ENCODE data around the gene MCRIP1. TPM values are rescaled to one million over a fixed set of nuclear protein-coding genes. Genes with fewer than 3 reads are reported as not detected.

The MCRIP1 gene
- total RNA-seq, 1 experiment from 2014 or later: 115 TPM

DNA sequence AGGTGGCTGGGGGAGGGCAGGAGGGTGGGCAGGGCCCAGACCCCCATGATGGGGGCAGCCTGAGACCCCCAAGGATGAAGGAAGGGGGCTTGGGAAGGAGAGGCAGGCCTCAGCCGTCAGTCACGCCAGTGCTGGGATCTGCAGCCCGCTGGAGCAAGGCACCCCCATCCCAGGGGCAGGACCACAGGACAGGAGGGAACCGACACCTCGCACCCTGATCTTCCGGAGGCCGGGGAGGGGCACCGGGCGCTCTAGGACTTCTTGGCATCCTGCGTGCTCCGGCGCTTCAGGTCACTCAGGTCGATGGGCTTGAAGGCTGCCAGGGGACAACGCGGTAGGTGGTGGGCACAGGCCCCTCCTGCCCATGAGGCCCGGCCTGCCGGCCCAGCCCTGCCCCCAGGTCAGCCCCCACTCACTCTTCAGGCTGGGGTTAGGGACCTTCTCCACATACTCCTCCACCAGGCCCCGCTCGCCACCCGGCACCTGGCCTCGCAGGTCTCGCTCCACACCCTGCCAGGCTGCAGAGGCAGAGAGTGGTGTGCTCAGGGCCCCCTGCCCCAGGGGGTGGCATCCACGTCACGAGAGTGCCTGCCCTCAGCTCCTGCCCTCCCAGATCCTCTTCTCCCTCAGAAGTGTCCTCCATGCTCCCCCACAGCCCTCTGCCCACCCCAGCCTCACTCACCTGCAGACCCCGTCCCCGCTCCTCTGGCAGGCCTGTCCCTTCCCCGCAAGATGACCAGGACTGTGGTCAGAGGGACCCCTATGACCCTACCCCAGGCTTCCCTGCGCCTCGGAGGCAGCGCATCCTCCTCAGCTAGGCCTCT is 9.9 kb downstream of the MCRIP1 start:
- H3K27ac ChIP-seq (ENCODE audit: low read length): no peak overlapping the region
- DNase-seq (ENCODE audit: low read depth, low spot score): no peak
- BruUV-seq (replicated peaks): no TSS peak
- ATAC-seq: no peak
- TF ChIP-seq, protein P1, sequence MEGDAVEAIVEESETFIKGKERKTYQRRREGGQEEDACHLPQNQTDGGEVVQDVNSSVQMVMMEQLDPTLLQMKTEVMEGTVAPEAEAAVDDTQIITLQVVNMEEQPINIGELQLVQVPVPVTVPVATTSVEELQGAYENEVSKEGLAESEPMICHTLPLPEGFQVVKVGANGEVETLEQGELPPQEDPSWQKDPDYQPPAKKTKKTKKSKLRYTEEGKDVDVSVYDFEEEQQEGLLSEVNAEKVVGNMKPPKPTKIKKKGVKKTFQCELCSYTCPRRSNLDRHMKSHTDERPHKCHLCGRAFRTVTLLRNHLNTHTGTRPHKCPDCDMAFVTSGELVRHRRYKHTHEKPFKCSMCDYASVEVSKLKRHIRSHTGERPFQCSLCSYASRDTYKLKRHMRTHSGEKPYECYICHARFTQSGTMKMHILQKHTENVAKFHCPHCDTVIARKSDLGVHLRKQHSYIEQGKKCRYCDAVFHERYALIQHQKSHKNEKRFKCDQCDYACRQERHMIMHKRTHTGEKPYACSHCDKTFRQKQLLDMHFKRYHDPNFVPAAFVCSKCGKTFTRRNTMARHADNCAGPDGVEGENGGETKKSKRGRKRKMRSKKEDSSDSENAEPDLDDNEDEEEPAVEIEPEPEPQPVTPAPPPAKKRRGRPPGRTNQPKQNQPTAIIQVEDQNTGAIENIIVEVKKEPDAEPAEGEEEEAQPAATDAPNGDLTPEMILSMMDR (IDR thresholded peaks at IDR 0.05): no peak
- TF ChIP-seq TCF7L2 (IDR thresholded peaks at IDR 0.05; ENCODE audit: low read depth, low read length) (no peak), SIN3A (IDR thresholded peaks at IDR 0.05; ENCODE audit: borderline replicate concordance, insufficient read depth, low read depth, low read length) (no peak), REST (IDR thresholded peaks at IDR 0.05; ENCODE audit: insufficient read depth in 1 of 2, low read depth in 2 of 2, low read length in 1 of 2) (no peak), POLR2AphosphoS5 (IDR thresholded peaks at IDR 0.05; ENCODE audit: low read depth, low read length) (no peak)
- no peaks in the 10 kb centered on the region for H3K36me3 ChIP-seq (ENCODE audit: control insufficient read depth, insufficient read depth, low read length)
- in situ Hi-C loops (cut with HindIII; ENCODE audit: low pct_unique_long_range_greater_than_20kb, low sequenced_read_pairs) (no loop called here), intact Hi-C loops (cut with micrococcal nuclease; ENCODE audit: unreplicated experiment) (no loop called here)
- no peaks in the 10 kb centered on the region for H3K27me3 ChIP-seq (ENCODE audit: control insufficient read depth, insufficient read depth, low read length)
- H3K4me3 ChIP-seq (ENCODE audit: low read depth in 2 of 2, low read length in 2 of 2): no peak overlapping the region
- POLR2A ChIA-PET: interaction anchor here (0.6 kb wide), 1 partner anchor 105 kb away, joined by 3 read pairs; no protein-coding TSS in a partner anchor
- CTCF ChIA-PET: interaction anchor here (0.6 kb wide), 2 partner anchors 100 to 301 kb away, joined by 10 to 16 read pairs; no protein-coding TSS in a partner anchor
- peaks cover 18% of the 10 kb centered on the region for H3K4me1 ChIP-seq (ENCODE audit: control insufficient read depth, insufficient read depth, low read length)
- H3K9me3 ChIP-seq (ENCODE audit: control insufficient read depth, insufficient read depth, low read depth, low read length): no peaks in the 10 kb centered on the region

DNA sequence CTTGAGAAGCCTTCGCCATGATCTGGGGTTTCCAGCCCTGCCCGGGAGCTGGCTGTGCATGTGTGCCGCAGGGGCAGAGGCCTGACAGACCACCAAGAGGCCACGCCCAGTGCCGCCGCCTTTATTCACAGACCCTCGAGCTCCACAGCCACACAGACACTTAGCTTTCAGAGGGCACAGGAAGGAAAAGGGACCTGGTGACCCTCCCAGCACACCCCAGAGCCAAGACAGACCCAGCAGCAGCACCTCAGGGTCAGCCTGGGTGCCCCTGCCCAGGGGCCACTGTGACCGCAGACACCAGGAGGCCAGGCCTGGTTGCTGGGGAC is 10.8 kb downstream of the MCRIP1 start:
- no peaks in the 10 kb centered on the region for H3K36me3 ChIP-seq (ENCODE audit: control insufficient read depth, insufficient read depth, low read length)
- TF ChIP-seq REST (IDR thresholded peaks at IDR 0.05; ENCODE audit: insufficient read depth in 1 of 2, low read depth in 2 of 2, low read length in 1 of 2) (no peak), POLR2AphosphoS5 (IDR thresholded peaks at IDR 0.05; ENCODE audit: low read depth, low read length) (no peak), SIN3A (IDR thresholded peaks at IDR 0.05; ENCODE audit: borderline replicate concordance, insufficient read depth, low read depth, low read length) (no peak), TCF7L2 (IDR thresholded peaks at IDR 0.05; ENCODE audit: low read depth, low read length) (no peak)
- TF ChIP-seq, protein P1 (IDR thresholded peaks at IDR 0.05): no peak
- no TSS peak for BruUV-seq (replicated peaks)
- peaks cover 15% of the 10 kb centered on the region for H3K4me1 ChIP-seq (ENCODE audit: control insufficient read depth, insufficient read depth, low read length)
- H3K4me3 ChIP-seq (ENCODE audit: low read depth in 2 of 2, low read length in 2 of 2): no peak overlapping the region
- ChIA-PET POLR2A (interaction anchor here (0.6 kb wide), 3 partner anchors 37 to 443 kb away, joined by 3 to 5 read pairs (median 3); no protein-coding TSS in a partner anchor), CTCF (interaction anchor here (0.5 to 0.6 kb wide), 2 partner anchors 17 to 86 kb away, joined by 3 read pairs; no protein-coding TSS in a partner anchor)
- intact Hi-C loops (cut with micrococcal nuclease; ENCODE audit: unreplicated experiment): no loop called here
- H3K27me3 ChIP-seq (ENCODE audit: control insufficient read depth, insufficient read depth, low read length): no peaks in the 10 kb centered on the region
- in situ Hi-C loops (cut with HindIII; ENCODE audit: low pct_unique_long_range_greater_than_20kb, low sequenced_read_pairs): no loop called here
- no peaks in the 10 kb centered on the region for H3K9me3 ChIP-seq (ENCODE audit: control insufficient read depth, insufficient read depth, low read depth, low read length)
- ATAC-seq (no peak), DNase-seq (ENCODE audit: low read depth, low spot score) (no peak)
- H3K27ac ChIP-seq (ENCODE audit: low read length): peak overlapping the region; percentile 61
